Natural killer cell (primary cell): ENCODE data around the gene ALS2. TPM values are rescaled to one million over a fixed set of nuclear protein-coding genes. Genes with fewer than 3 reads are reported as not detected.

Experiments
- ATAC-seq, 3 donors: fragments of 150-1000 bp in 2 of 3; fragments of 200-7000 bp in 1 of 3; cut with Tn5 transposase; 1 replicate in 1 of 3; 2 replicates in 2 of 3; pipeline ENCODE4 v1.10.0; 2021; ENCODE audit warnings: mild to moderate bottlenecking in 2 of 3, moderate library complexity in 2 of 3
- DNase-seq, 2 donors: peaks; one replicate each; pipeline versions ENCODE4 v3.0.0 to v3.0.0-alpha.2; 2013 to 2021; ENCODE audit warnings: mixed read lengths in 1 of 2
- H3K27ac ChIP-seq: one replicate; pipeline ENCODE4 v1.5.1; 2013; ENCODE audit warnings: mild to moderate bottlenecking, low read length
- H3K27me3 ChIP-seq: one replicate; pipeline ENCODE4 v1.6.1; 2013; ENCODE audit warnings: low read length; ENCODE audit not compliant: control insufficient read depth, insufficient read depth
- H3K36me3 ChIP-seq: one replicate; pipeline ENCODE4 v1.6.1; 2013; ENCODE audit warnings: low read length; ENCODE audit not compliant: control insufficient read depth, insufficient read depth
- H3K4me1 ChIP-seq: one replicate; pipeline ENCODE4 v1.6.1; 2013; ENCODE audit warnings: low read length; ENCODE audit not compliant: control insufficient read depth, insufficient read depth
- H3K4me3 ChIP-seq: one replicate; pipeline ENCODE4 v1.5.1; 2013; ENCODE audit warnings: low read length
- H3K9me3 ChIP-seq: one replicate; pipeline ENCODE4 v1.6.1; 2013; ENCODE audit warnings: low read length; ENCODE audit not compliant: control insufficient read depth, insufficient read depth
- H3K27ac Mint-ChIP-seq, 2 donors: one replicate each; pipeline ENCODE4 v1.8.0; 2022; ENCODE audit warnings: mild to moderate bottlenecking in 2 of 2, mixed read lengths in 2 of 2, moderate library complexity in 1 of 2
- H3K27me3 Mint-ChIP-seq, 2 donors: one replicate each; pipeline ENCODE4 v1.8.0; 2022; ENCODE audit warnings: low read depth in 2 of 2, mixed read lengths in 2 of 2
- H3K36me3 Mint-ChIP-seq: one replicate; pipeline ENCODE4 v1.8.0; 2022; ENCODE audit warnings: mixed read lengths
- H3K4me1 Mint-ChIP-seq, 2 donors: one replicate each; pipeline ENCODE4 v1.8.0; 2022; ENCODE audit warnings: mixed read lengths in 2 of 2
- H3K4me3 Mint-ChIP-seq: one replicate; pipeline ENCODE4 v1.8.0; 2022; ENCODE audit warnings: mild to moderate bottlenecking, moderate library complexity, mixed read lengths
- H3K9me3 Mint-ChIP-seq, 2 donors: one replicate each; pipeline ENCODE4 v1.8.0; 2022; ENCODE audit warnings: mixed read lengths in 2 of 2
- WGBS: methylation state at CpG from one replicate; pipeline ENCODE4 v1.1.7; 2013; ENCODE audit warnings: missing lambda C conversion rate; ENCODE audit not compliant: insufficient coverage; 5-methylcytosine and 5-hydroxymethylcytosine counted together
- intact Hi-C: fragments of 100-400 bp; cut with micrococcal nuclease; formaldehyde crosslinking; loops from one replicate; pipeline ENCODE4 v1.14.2; 2022
- total RNA-seq, 4 donors: library from RNA; stranded (reverse); fragments of 120-200 nt in 1 of 4; gene quantifications; one replicate each; pipeline versions ENCODE4 v1.2.3 to v1.2.4, GENCODE V29; 2013 to 2022
- TF ChIP-seq, protein P1 (sequence below): fragments of 200-600 bp; IDR thresholded peaks from one replicate; pipeline ENCODE4 v1.8.0; 2022; ENCODE audit warnings: antibody characterized with exemption

Gene ALS2
- total RNA-seq, 3 donors from 2014 or later (not counting 1 experiment from before 2014, with no cell fraction given) = 15.0 to 28.6 (median 19.1) TPM

DNA sequence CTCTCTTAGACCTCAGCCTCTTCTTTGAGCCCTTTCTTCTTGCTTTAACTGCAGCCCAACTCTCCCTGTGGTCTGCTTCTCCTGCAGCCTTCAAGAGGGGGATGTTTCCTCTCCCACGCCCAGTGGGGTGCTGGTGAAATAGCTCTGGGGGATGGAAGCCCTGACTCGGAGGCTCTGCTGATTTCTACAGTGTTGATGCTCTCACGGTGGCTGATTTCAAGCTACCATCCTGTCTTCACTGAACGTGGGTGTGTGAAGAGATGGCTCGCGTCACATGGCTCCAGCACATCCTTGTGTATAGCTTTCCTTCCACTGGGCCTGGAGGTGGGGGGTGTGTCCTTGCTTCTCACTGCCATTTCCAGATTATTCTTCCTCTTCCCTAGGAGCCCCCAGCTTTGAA lies 102.3 kb downstream of the ALS2 start:
- Mint-ChIP-seq H3K27ac (no peak overlapping the region), H3K4me3 (no peak overlapping the region), H3K4me1 (no peaks in the 10 kb centered on the region), H3K27me3 (peaks cover 0 to 3% of the 10 kb centered on the region in 2 donors), H3K36me3 (no peaks in the 10 kb centered on the region), H3K9me3 (no peaks in the 10 kb centered on the region)
- no peak overlapping the region for H3K27ac ChIP-seq
- DNase-seq = no peak
- no peaks in the 10 kb centered on the region for H3K9me3 ChIP-seq
- H3K27me3 ChIP-seq = peaks cover 2% of the 10 kb centered on the region
- TF ChIP-seq, protein P1, sequence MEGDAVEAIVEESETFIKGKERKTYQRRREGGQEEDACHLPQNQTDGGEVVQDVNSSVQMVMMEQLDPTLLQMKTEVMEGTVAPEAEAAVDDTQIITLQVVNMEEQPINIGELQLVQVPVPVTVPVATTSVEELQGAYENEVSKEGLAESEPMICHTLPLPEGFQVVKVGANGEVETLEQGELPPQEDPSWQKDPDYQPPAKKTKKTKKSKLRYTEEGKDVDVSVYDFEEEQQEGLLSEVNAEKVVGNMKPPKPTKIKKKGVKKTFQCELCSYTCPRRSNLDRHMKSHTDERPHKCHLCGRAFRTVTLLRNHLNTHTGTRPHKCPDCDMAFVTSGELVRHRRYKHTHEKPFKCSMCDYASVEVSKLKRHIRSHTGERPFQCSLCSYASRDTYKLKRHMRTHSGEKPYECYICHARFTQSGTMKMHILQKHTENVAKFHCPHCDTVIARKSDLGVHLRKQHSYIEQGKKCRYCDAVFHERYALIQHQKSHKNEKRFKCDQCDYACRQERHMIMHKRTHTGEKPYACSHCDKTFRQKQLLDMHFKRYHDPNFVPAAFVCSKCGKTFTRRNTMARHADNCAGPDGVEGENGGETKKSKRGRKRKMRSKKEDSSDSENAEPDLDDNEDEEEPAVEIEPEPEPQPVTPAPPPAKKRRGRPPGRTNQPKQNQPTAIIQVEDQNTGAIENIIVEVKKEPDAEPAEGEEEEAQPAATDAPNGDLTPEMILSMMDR = no peak
- ATAC-seq = no peak
- H3K4me1 ChIP-seq = no peaks in the 10 kb centered on the region
- no peak overlapping the region for H3K4me3 ChIP-seq
- 78% methylated on average over 5 of the region's 6 CpGs for WGBS
- intact Hi-C loops = no loop called here
- no peaks in the 10 kb centered on the region for H3K36me3 ChIP-seq

DNA sequence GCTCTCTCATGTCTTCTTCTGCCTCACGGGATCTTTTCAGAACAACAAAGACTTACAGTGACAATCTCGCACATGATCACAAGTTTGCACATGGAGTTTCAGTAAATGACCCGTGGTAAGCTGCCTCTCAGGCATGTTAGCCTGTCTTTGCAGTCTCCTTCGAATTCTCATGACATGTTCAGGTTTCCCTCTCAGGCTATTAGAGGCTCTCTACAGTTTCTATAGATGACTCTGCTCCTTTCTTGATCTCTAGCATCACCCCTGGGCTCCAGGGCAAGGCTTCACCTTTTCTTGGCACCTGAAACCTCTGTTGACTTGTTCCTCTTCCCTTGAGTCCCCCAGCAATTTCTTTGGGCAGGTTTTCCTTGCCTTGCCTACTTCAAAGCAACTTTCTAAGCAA lies 105.3 kb downstream of the ALS2 start:
- H3K27ac ChIP-seq = no peak overlapping the region

DNA sequence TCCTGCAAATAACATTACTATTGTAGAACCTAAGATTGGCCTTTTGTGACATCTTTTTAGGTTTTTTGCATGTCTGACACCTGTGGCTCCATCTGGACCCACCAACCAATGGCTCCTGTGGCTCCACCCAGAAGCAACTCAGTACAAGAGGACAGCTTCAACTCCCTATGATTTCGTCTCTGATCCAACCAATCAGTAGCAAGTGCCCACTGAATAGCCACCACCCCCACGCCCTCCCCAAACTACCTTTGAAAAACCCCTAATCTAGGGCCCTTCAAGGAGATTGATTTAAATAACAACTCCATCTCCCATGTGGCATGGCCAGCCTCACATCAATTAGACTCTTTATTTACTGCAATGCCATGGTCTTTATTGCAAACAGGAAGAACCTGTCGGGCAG lies 105.9 kb downstream of the ALS2 start:
- Mint-ChIP-seq H3K4me1 (no peaks in the 10 kb centered on the region), H3K27me3 (peaks cover 0 to 3% of the 10 kb centered on the region in 2 donors), H3K9me3 (no peaks in the 10 kb centered on the region), H3K4me3 (no peak overlapping the region), H3K36me3 (no peaks in the 10 kb centered on the region), H3K27ac (no peak overlapping the region)
- Histone ChIP-seq H3K36me3 (no peaks in the 10 kb centered on the region), H3K4me1 (no peaks in the 10 kb centered on the region), H3K27me3 (no peaks in the 10 kb centered on the region), H3K4me3 (no peak overlapping the region), H3K27ac (no peak overlapping the region), H3K9me3 (no peaks in the 10 kb centered on the region)
- 86% methylated on average over 3 of the region's 3 CpGs for WGBS
- intact Hi-C loops = no loop called here
- TF ChIP-seq, protein P1 = no peak
- no peak for ATAC-seq
- DNase-seq = no peak

More for the DNA sequence above, 105.3 kb downstream of the ALS2 start:
- Histone ChIP-seq H3K36me3 (no peaks in the 10 kb centered on the region), H3K4me3 (no peak overlapping the region), H3K27me3 (no peaks in the 10 kb centered on the region), H3K9me3 (no peaks in the 10 kb centered on the region), H3K4me1 (no peaks in the 10 kb centered on the region)
- DNase-seq (no peak), ATAC-seq (no peak)
- no peaks in the 10 kb centered on the region for H3K4me1 Mint-ChIP-seq
- intact Hi-C loops = no loop called here
- H3K4me3 Mint-ChIP-seq = no peak overlapping the region
- no peaks in the 10 kb centered on the region for H3K9me3 Mint-ChIP-seq
- H3K27ac Mint-ChIP-seq = no peak overlapping the region
- TF ChIP-seq, protein P1 = no peak
- H3K27me3 Mint-ChIP-seq = peaks cover 0 to 3% of the 10 kb centered on the region in 2 donors
- H3K36me3 Mint-ChIP-seq = no peaks in the 10 kb centered on the region
- 90% methylated on average over 4 of the region's 4 CpGs for WGBS

DNA sequence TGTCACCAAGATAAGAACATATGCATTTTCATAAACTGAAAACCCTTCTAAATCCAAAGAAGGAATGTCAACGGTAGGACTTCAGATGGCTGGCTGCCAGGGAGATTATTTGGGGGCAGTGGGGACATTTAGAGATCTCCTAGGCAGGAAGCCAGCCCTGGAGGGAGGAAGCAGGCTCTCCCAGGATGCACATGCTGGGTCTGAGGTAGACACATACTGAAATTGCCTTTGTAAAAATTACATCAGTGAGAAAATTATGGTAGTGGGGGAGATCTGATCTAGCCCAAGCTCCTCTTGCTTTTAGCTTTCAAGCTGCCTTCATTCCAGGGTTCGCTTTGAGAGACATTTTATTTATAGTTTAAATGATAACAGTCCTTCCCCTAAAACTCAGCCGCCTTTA lies 106.4 kb downstream of the ALS2 start:
- Mint-ChIP-seq H3K36me3 (no peaks in the 10 kb centered on the region), H3K4me1 (no peaks in the 10 kb centered on the region), H3K4me3 (no peak overlapping the region), H3K27ac (no peak overlapping the region), H3K27me3 (peaks cover 0 to 3% of the 10 kb centered on the region in 2 donors), H3K9me3 (no peaks in the 10 kb centered on the region)
- intact Hi-C loops = no loop called here
- TF ChIP-seq, protein P1 = no peak
- H3K36me3 ChIP-seq = no peaks in the 10 kb centered on the region
- no peaks in the 10 kb centered on the region for H3K4me1 ChIP-seq
- H3K27ac ChIP-seq = no peak overlapping the region
- ATAC-seq (no peak), DNase-seq (no peak)
- H3K27me3 ChIP-seq = no peaks in the 10 kb centered on the region
- 38% methylated on average over 1 of the region's 3 CpGs for WGBS
- no peaks in the 10 kb centered on the region for H3K9me3 ChIP-seq
- H3K4me3 ChIP-seq = no peak overlapping the region
